ENCODE measurements around the gene SART3. TPM values are rescaled to one million over a fixed set of nuclear protein-coding genes. Genes with fewer than 3 reads are reported as not detected.

SART3 gene
- polyA plus RNA-seq, 1 donor (not counting 4 experiments of a cell fraction or from before 2014, with no cell fraction given): 19.0 TPM

DNA sequence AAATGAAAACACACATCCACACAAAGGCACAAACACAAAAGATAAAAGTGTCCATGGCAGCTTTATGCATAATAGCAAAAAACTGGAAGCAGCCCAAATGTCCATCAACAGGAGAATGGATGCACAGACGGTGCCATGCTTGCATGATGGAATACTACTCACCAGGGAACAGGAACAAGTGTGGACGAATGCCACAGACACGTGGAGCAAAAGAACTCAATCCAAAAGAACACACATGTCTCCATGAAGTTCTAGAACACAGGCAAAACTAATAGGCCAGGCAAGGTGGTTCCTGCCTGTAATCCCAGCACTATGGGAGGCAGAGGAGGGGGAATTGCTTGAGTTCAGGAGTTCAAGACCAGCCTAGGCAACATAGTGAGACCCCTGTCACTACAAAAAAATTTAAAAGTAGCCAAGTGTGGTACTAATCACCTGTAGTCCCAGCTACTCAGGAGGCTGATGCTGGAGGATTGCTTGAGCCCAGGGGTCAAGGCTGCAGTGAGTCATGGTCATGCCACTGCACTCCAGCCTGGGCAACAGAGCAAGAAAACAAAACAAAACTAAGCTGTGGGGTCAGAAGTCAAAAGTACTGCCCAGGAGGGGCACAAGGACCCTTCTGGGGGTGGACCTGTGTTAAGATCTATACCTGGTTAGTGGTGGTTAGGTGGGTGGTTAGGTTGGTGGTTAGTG, 44.2 kb upstream of the SART3 start:
- no peak for DNase-seq (ENCODE audit: low read depth, low spot score)
- Histone ChIP-seq H3K9ac (ENCODE audit: control insufficient read depth, extremely low read depth, insufficient read depth, low read length) (no peak overlapping the region), H3K4me1 (ENCODE audit: control insufficient read depth, extremely low read depth, insufficient read depth, low read length) (no peaks in the 10 kb centered on the region), H2AFZ (ENCODE audit: control insufficient read depth, low read length) (no peak overlapping the region), H3K9me1 (ENCODE audit: control insufficient read depth, extremely low read depth, insufficient read depth, low read length) (no peaks in the 10 kb centered on the region), H3K27ac (ENCODE audit: control insufficient read depth, insufficient read depth, low read length) (no peak overlapping the region), H3K4me3 (ENCODE audit: control insufficient read depth in 2 of 3, extremely low read depth in 1 of 3, insufficient read depth in 2 of 3, low read depth in 1 of 3, low read length in 3 of 3) (no peak overlapping the region), H3K4me2 (ENCODE audit: control insufficient read depth, extremely low read depth, insufficient read depth, low read depth, low read length) (no peak overlapping the region), H3K9me3 (ENCODE audit: control insufficient read depth, low read depth, low read length) (no peaks in the 10 kb centered on the region), H3K79me2 (ENCODE audit: control insufficient read depth, insufficient read depth, low read length) (no peaks in the 10 kb centered on the region), H3K36me3 (ENCODE audit: control insufficient read depth in 2 of 2, extremely low read depth in 1 of 2, insufficient read depth in 2 of 2, low read length in 2 of 2) (no peaks in the 10 kb centered on the region), H3K27me3 (ENCODE audit: control insufficient read depth, extremely low read depth, insufficient read depth, low read length) (peaks cover 10% of the 10 kb centered on the region), H4K20me1 (ENCODE audit: control insufficient read depth, extremely low read depth, insufficient read depth, low read length) (no peaks in the 10 kb centered on the region)
- no peak for FAIRE-seq
- TF ChIP-seq EZH2 (IDR thresholded peaks at IDR 0.05; ENCODE audit: low read length) (no peak), CTCF (optimal IDR thresholded peaks at IDR 0.05 in 1 of 3, IDR thresholded peaks at IDR 0.05 in 1 of 3, conservative IDR thresholded peaks at IDR 0.05 in 1 of 3; ENCODE audit: extremely low read depth in 1 of 3, insufficient read depth in 2 of 3, low read length in 3 of 3) (no peak)
- dilution Hi-C loops (cut with MboI; ENCODE audit: extremely low pct_ligation_motif_present, low sequenced_read_pairs): no loop called here

DNA sequence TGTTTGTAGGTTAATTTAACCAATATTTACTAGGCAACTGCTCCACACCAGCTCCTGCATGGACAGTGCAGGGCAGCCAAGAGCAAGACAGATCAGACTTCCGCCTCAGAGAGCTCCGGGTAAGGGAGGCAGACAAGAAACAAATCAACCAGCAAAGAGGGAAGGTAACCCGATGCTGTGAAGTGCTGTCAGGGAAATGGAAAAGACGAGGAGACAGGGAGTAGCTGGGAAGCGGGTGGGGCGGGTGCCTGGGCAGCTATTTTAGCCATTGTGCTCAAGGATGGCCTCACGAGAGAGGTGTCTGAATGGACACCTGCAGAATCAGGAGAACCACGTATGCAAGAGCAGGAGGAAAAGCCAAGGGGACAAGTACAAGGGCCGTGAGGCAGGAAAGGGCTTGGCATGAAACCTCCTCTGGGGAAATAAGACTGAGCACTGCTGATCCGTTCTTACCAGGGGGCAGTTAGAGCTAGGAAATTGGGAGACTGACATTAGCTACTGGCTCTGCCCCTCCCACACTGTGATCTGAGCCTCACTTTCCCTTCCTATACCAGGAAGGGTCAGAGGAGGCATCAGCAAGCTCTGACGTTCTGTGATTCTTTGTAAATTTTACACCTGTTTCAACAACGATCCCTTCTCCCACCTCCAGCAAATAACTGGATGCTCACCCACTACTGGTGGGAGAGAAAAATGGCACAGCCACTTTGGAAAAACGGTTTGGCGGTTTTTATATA, 43.4 kb upstream of the SART3 start:
- Histone ChIP-seq H3K79me2 (ENCODE audit: control insufficient read depth, insufficient read depth, low read length) (no peaks in the 10 kb centered on the region), H4K20me1 (ENCODE audit: control insufficient read depth, extremely low read depth, insufficient read depth, low read length) (no peaks in the 10 kb centered on the region), H3K4me3 (ENCODE audit: control insufficient read depth in 2 of 3, extremely low read depth in 1 of 3, insufficient read depth in 2 of 3, low read depth in 1 of 3, low read length in 3 of 3) (no peak overlapping the region), H3K9ac (ENCODE audit: control insufficient read depth, extremely low read depth, insufficient read depth, low read length) (no peak overlapping the region), H3K4me1 (ENCODE audit: control insufficient read depth, extremely low read depth, insufficient read depth, low read length) (no peaks in the 10 kb centered on the region), H3K4me2 (ENCODE audit: control insufficient read depth, extremely low read depth, insufficient read depth, low read depth, low read length) (no peak overlapping the region), H3K9me3 (ENCODE audit: control insufficient read depth, low read depth, low read length) (no peaks in the 10 kb centered on the region), H3K27ac (ENCODE audit: control insufficient read depth, insufficient read depth, low read length) (no peak overlapping the region), H3K27me3 (ENCODE audit: control insufficient read depth, extremely low read depth, insufficient read depth, low read length) (peaks cover 14% of the 10 kb centered on the region), H3K36me3 (ENCODE audit: control insufficient read depth in 2 of 2, extremely low read depth in 1 of 2, insufficient read depth in 2 of 2, low read length in 2 of 2) (no peaks in the 10 kb centered on the region), H3K9me1 (ENCODE audit: control insufficient read depth, extremely low read depth, insufficient read depth, low read length) (no peaks in the 10 kb centered on the region), H2AFZ (ENCODE audit: control insufficient read depth, low read length) (no peak overlapping the region)
- dilution Hi-C loops (cut with MboI; ENCODE audit: extremely low pct_ligation_motif_present, low sequenced_read_pairs): no loop called here
- TF ChIP-seq CTCF (optimal IDR thresholded peaks at IDR 0.05 in 1 of 3, IDR thresholded peaks at IDR 0.05 in 1 of 3, conservative IDR thresholded peaks at IDR 0.05 in 1 of 3; ENCODE audit: extremely low read depth in 1 of 3, insufficient read depth in 2 of 3, low read length in 3 of 3) (no peak), EZH2 (IDR thresholded peaks at IDR 0.05; ENCODE audit: low read length) (no peak)
- DNase-seq (ENCODE audit: low read depth, low spot score): no peak
- no peak for FAIRE-seq
